Endothelial cell of umbilical vein (primary cell): ENCODE results near the gene DHCR7. TPM values are rescaled to one million over a fixed set of nuclear protein-coding genes. Genes with fewer than 3 reads are reported as not detected.

Experiments
- BruUV-seq: library from RNA; stranded (reverse); fragments of 400-500 nt; replicated peaks from 2 replicates; lab custom pipeline; 2021; lab: Mats Ljungman, UMichigan
- CTCF ChIA-PET: fragments of 300-600, 350-600 bp; sonication (Branson Sonifier 250); formaldehyde crosslinking; loops from one replicate; lab custom pipeline; 2021; ENCODE audit warnings: antibody characterized with exemption, inconsistent platforms; lab: Charles Lee
- POLR2A ChIA-PET: fragments of 300-600, 350-600 bp; sonication (Branson Sonifier 250); formaldehyde crosslinking; loops from one replicate; lab custom pipeline; 2021; ENCODE audit warnings: antibody characterized with exemption, inconsistent platforms; lab: Charles Lee
- DNase-seq: peaks from one replicate; pipeline ENCODE4 v3.0.0-alpha.2; 2011; ENCODE audit warnings: low read depth, low spot score
- FAIRE-seq: peaks from 2 replicates; lab custom pipeline; 2011; peaks lifted over from hg19 to GRCh38; lab: Jason Lieb, UNC
- H2AFZ ChIP-seq: 2 replicates; pipeline ENCODE4 v1.6.0; 2012; ENCODE audit warnings: low read depth, low read length, control low read depth, inconsistent platforms
- H3K27ac ChIP-seq: 2 replicates; pipeline ENCODE4 v1.5.1; 2011; ENCODE audit warnings: low read depth, mild to moderate bottlenecking, control low read depth, low read length, moderate library complexity; ENCODE audit not compliant: insufficient read depth
- H3K27me3 ChIP-seq, 2 experiments: 2 replicates each; pipeline versions ENCODE4 v1.6.0 to v1.6.1; 2011; ENCODE audit warnings: low read length in 2 of 2, mixed read lengths in 1 of 2; ENCODE audit not compliant: control insufficient read depth in 2 of 2, insufficient read depth in 2 of 2
- H3K36me3 ChIP-seq, 2 experiments: 2 replicates in 1 of 2; 3 replicates in 1 of 2; pipeline ENCODE4 v1.5.1; 2011; ENCODE audit warnings: low read length in 2 of 2, mild to moderate bottlenecking in 1 of 2, moderate library complexity in 1 of 2; ENCODE audit not compliant: control insufficient read depth in 2 of 2, insufficient read depth in 2 of 2; ENCODE audit errors: extremely low read depth in 1 of 2
- H3K4me1 ChIP-seq: 3 replicates; pipeline ENCODE4 v1.5.1; 2011; ENCODE audit warnings: mild to moderate bottlenecking, low read length; ENCODE audit not compliant: control insufficient read depth, insufficient read depth; ENCODE audit errors: extremely low read depth
- H3K4me2 ChIP-seq: 2 replicates; pipeline ENCODE4 v1.6.1; 2011; ENCODE audit warnings: low read length, control low read depth, mixed read lengths; ENCODE audit not compliant: insufficient read depth
- H3K4me3 ChIP-seq, 3 experiments: fragments of 200-600 bp in 1 of 3; sonication (generic), shearing (Covaris generic) in 1 of 3; replicated peaks in 1 of 3; 2 replicates each; pipeline ENCODE4 v1.5.1; 2011 to 2016; ENCODE audit warnings: control low read depth in 3 of 3, low read length in 3 of 3, mild to moderate bottlenecking in 2 of 3, inconsistent platforms in 1 of 3, low read depth in 1 of 3, moderate library complexity in 1 of 3; ENCODE audit not compliant: insufficient read depth in 1 of 3
- H3K79me2 ChIP-seq: 2 replicates; pipeline ENCODE4 v1.6.0; 2012; ENCODE audit warnings: low read length, inconsistent platforms; ENCODE audit not compliant: control insufficient read depth, insufficient read depth
- H3K9ac ChIP-seq: replicated peaks from 2 replicates; pipeline ENCODE3; 2011; ENCODE audit warnings: low read length, control low read depth; ENCODE audit not compliant: insufficient read depth; ENCODE audit errors: extremely low read depth
- H3K9me1 ChIP-seq: replicated peaks from 3 replicates; pipeline ENCODE4 v1.6.0; 2011; ENCODE audit warnings: mild to moderate bottlenecking, low read length; ENCODE audit not compliant: control insufficient read depth, insufficient read depth; ENCODE audit errors: extremely low read depth
- H3K9me3 ChIP-seq: replicated peaks from 2 replicates; pipeline ENCODE4 v1.5.1; 2012; ENCODE audit warnings: low read length, inconsistent platforms; ENCODE audit not compliant: control insufficient read depth, insufficient read depth
- H4K20me1 ChIP-seq: replicated peaks from 2 replicates; pipeline ENCODE3; 2011; ENCODE audit warnings: mild to moderate bottlenecking, low read length; ENCODE audit not compliant: control insufficient read depth, insufficient read depth; ENCODE audit errors: extremely low read depth
- CTCF ChIP-seq, 2 donors: IDR thresholded peaks; 1 replicate in 1 of 2; 2 replicates in 1 of 2; pipeline ENCODE4 v1.5.1; 2011; ENCODE audit warnings: low read length in 2 of 2, mild to moderate bottlenecking in 2 of 2, moderate library complexity in 2 of 2, control low read depth in 1 of 2, inconsistent platforms in 1 of 2, low read depth in 1 of 2; ENCODE audit not compliant: insufficient read depth in 1 of 2; ENCODE audit errors: extremely low read depth in 1 of 2
- EZH2 ChIP-seq: IDR thresholded peaks from 2 replicates; pipeline ENCODE4 v1.6.1; 2012; ENCODE audit warnings: borderline replicate concordance, low read depth, mild to moderate bottlenecking, moderate library complexity, low read length, inconsistent platforms; ENCODE audit not compliant: severe bottlenecking
- FOS ChIP-seq: IDR thresholded peaks from 2 replicates; pipeline ENCODE4 v1.6.1; 2011; ENCODE audit warnings: mild to moderate bottlenecking, low read length, moderate library complexity, borderline replicate concordance; ENCODE audit not compliant: insufficient read depth
- GATA2 ChIP-seq: IDR thresholded peaks from 2 replicates; pipeline ENCODE4 v1.7.0; 2011; ENCODE audit warnings: low read depth, mild to moderate bottlenecking, moderate library complexity, mixed read lengths, low read length; ENCODE audit not compliant: insufficient read length, insufficient read depth
- JUN ChIP-seq: IDR thresholded peaks from 2 replicates; pipeline ENCODE4 v1.6.1; 2011; ENCODE audit warnings: borderline replicate concordance, low read depth; ENCODE audit not compliant: insufficient read length, insufficient read depth
- MAX ChIP-seq: IDR thresholded peaks from 2 replicates; pipeline ENCODE4 v1.6.1; 2011; ENCODE audit not compliant: insufficient read depth, insufficient read length
- MYC ChIP-seq: IDR thresholded peaks from one replicate; pipeline ENCODE4 v1.6.1; 2011; ENCODE audit warnings: mild to moderate bottlenecking, low read depth, low read length
- POLR2A ChIP-seq: IDR thresholded peaks from 2 replicates; pipeline ENCODE4 v1.6.1; 2012; ENCODE audit warnings: low read depth, mild to moderate bottlenecking, control low read depth, low read length
- POLR2AphosphoS5 ChIP-seq: IDR thresholded peaks from 2 replicates; pipeline ENCODE4 v1.6.1; 2012; ENCODE audit warnings: low read depth, mild to moderate bottlenecking, control low read depth, low read length, moderate library complexity; ENCODE audit not compliant: insufficient read depth
- dilution Hi-C: fragments of 300-500 bp; cut with MboI; formaldehyde crosslinking; loops from one replicate; pipeline ENCODE4 v1.15.0; 2019; ENCODE audit warnings: low sequenced_read_pairs; ENCODE audit not compliant: extremely low pct_ligation_motif_present
- intact Hi-C: fragments of 100-400 bp; cut with micrococcal nuclease; formaldehyde crosslinking; loops from one replicate; pipeline ENCODE4 v1.10.0; 2022
- polyA plus RNA-seq, 4 experiments: library from polyadenylated mRNA; depleted of rRNA in 3 of 4; stranded (reverse) in 3 of 4; unstranded in 1 of 4; fragments of >200 nt; gene quantifications; 2 replicates each; pipeline versions ENCODE4 v1.2.1 to v1.2.3, GENCODE V29; 2011 to 2012; ENCODE audit warnings: missing spikeins in 1 of 4
- total RNA-seq: library from RNA; stranded (reverse); gene quantifications from 2 replicates; pipeline ENCODE4 v1.2.3, GENCODE V29; 2021

The DHCR7 gene
- total and polyA plus RNA-seq, 2 donors (not counting 3 experiments of a cell fraction or from before 2014, with no cell fraction given), result 171 to 175 TPM

- dilution Hi-C loops, result no loop called here
- no peak overlapping the region for H3K4me2 ChIP-seq
- TF ChIP-seq POLR2A (no peak), MAX (no peak), POLR2AphosphoS5 (no peak), CTCF (IDR thresholded peaks at IDR 0.05; ENCODE audit: extremely low read depth in 1 of 2, insufficient read depth in 1 of 2, low read depth in 1 of 2, low read length in 2 of 2) (no peak), EZH2 (no peak), MYC (no peak), JUN (no peak), GATA2 (no peak), FOS (no peak)
- H3K9me1 ChIP-seq, result no peaks in the 10 kb centered on the region
- no peak overlapping the region for H3K4me3 ChIP-seq
- H3K36me3 ChIP-seq, result peaks cover 0 to 47% of the 10 kb centered on the region in 2 experiments
- H2AFZ ChIP-seq, result no peak overlapping the region
- no peak for DNase-seq
- H3K9ac ChIP-seq, result no peak overlapping the region
- no TSS peak for BruUV-seq
- H3K27ac ChIP-seq, result no peak overlapping the region
- no peaks in the 10 kb centered on the region for H4K20me1 ChIP-seq
- no peaks in the 10 kb centered on the region for H3K79me2 ChIP-seq
- no peak for FAIRE-seq
- H3K27me3 ChIP-seq, result no peaks in the 10 kb centered on the region
- CTCF ChIA-PET, result no interaction called here
- H3K4me1 ChIP-seq, result peaks cover 25% of the 10 kb centered on the region
- intact Hi-C loops, result loop anchor here (10.0 kb wide), 1 partner anchor 98 kb away; the partner anchor contains the start of gene KRTAP5-11
- H3K9me3 ChIP-seq, result no peaks in the 10 kb centered on the region
- POLR2A ChIA-PET, result no interaction called here
These were observed 38.1 kb upstream of the DHCR7 start for GRCh38 chr11:71486320-71486719.
